ENCODE data around the gene RND3. TPM values are rescaled to one million over a fixed set of nuclear protein-coding genes. Genes with fewer than 3 reads are reported as not detected.
A peak's percentile ranks its signal among the peaks of the same experiment; 100 is the strongest.

The RND3 gene
- total RNA-seq, 1 donor, result 321 TPM

GRCh38 chr2:150426315-150426714 is 61.2 kb downstream of the RND3 start:
- no peak overlapping the region for H3K4me3 ChIP-seq (ENCODE audit: low read depth, low read length)
- no peak for DNase-seq (ENCODE audit: low read depth)
- no peak for TF ChIP-seq CTCF (IDR thresholded peaks at IDR 0.05; ENCODE audit: insufficient read depth, low read length)

- DNase-seq (ENCODE audit: low read depth), result no peak
- H3K4me3 ChIP-seq (ENCODE audit: low read depth, low read length), result no peak overlapping the region
- peak; percentile 24 for TF ChIP-seq CTCF (IDR thresholded peaks at IDR 0.05; ENCODE audit: insufficient read depth, low read length)
These were observed 62.1 kb downstream of the RND3 start for GRCh38 chr2:150425121-150425955.

GRCh38 chr2:150424406-150424805 is 63.1 kb downstream of the RND3 start:
- no peak overlapping the region for H3K4me3 ChIP-seq (ENCODE audit: low read depth, low read length)
- no peak for DNase-seq (ENCODE audit: low read depth)
- no peak for TF ChIP-seq CTCF (IDR thresholded peaks at IDR 0.05; ENCODE audit: insufficient read depth, low read length)

GRCh38 chr2:150421126-150421651 is 66.3 kb downstream of the RND3 start:
- no peak for DNase-seq (ENCODE audit: low read depth)
- TF ChIP-seq CTCF (IDR thresholded peaks at IDR 0.05; ENCODE audit: insufficient read depth, low read length), result no peak
- no peak overlapping the region for H3K4me3 ChIP-seq (ENCODE audit: low read depth, low read length)

- no peak for DNase-seq (ENCODE audit: low read depth)
- TF ChIP-seq CTCF (IDR thresholded peaks at IDR 0.05; ENCODE audit: insufficient read depth, low read length), result no peak
These were observed 68.6 kb downstream of the RND3 start for GRCh38 chr2:150418916-150419315.

More at GRCh38 chr2:150418916-150419315, 68.6 kb downstream of the RND3 start:
- H3K4me3 ChIP-seq (ENCODE audit: low read depth, low read length), result no peak overlapping the region
